MCF 10A (cell line): Measurements from ENCODE around the gene EIF4EBP2. TPM values are rescaled to one million over a fixed set of nuclear protein-coding genes. Genes with fewer than 3 reads are reported as not detected.

Experiments
- BruUV-seq: library from RNA; stranded (reverse); fragments of 400-500 nt; replicated peaks from 2 replicates; lab custom pipeline; 2021; lab: Mats Ljungman, UMichigan
- CTCF ChIA-PET: fragments of 300-600 bp; sonication (Branson Sonifier 250); formaldehyde crosslinking; extraction: SDS; loops from one replicate; lab custom pipeline; 2021; ENCODE audit warnings: antibody characterized with exemption, inconsistent platforms; lab: Yijun Ruan, JAX
- POLR2A ChIA-PET: fragments of 300-600, 350-650 bp; sonication (Branson Sonifier 250); formaldehyde crosslinking; extraction: SDS; loops from one replicate; lab custom pipeline; 2020; ENCODE audit warnings: antibody characterized with exemption, inconsistent platforms; lab: Yijun Ruan, JAX
- DNase-seq: peaks from one replicate; pipeline ENCODE4 v3.0.0-alpha.2; 2018; ENCODE audit not compliant: unreplicated experiment
- H3K27ac Mint-ChIP-seq: one replicate; pipeline ENCODE4 v1.8.0; 2022; ENCODE audit warnings: mild to moderate bottlenecking, low read depth, mixed read lengths; ENCODE audit not compliant: unreplicated experiment
- H3K27me3 Mint-ChIP-seq: one replicate; pipeline ENCODE4 v1.8.0; 2022; ENCODE audit warnings: mixed read lengths; ENCODE audit not compliant: insufficient read depth, unreplicated experiment
- H3K36me3 Mint-ChIP-seq: one replicate; pipeline ENCODE4 v1.8.0; 2022; ENCODE audit warnings: mild to moderate bottlenecking, moderate library complexity, mixed read lengths; ENCODE audit not compliant: insufficient read depth, unreplicated experiment
- H3K4me1 Mint-ChIP-seq: one replicate; pipeline ENCODE4 v1.8.0; 2022; ENCODE audit warnings: mixed read lengths; ENCODE audit not compliant: insufficient read depth, unreplicated experiment
- H3K4me3 Mint-ChIP-seq: one replicate; pipeline ENCODE4 v1.8.0; 2022; ENCODE audit warnings: mild to moderate bottlenecking, moderate library complexity, mixed read lengths; ENCODE audit not compliant: unreplicated experiment
- H3K9me3 Mint-ChIP-seq: one replicate; pipeline ENCODE4 v1.8.0; 2022; ENCODE audit warnings: mixed read lengths; ENCODE audit not compliant: unreplicated experiment
- intact Hi-C: fragments of 100-400 bp; cut with micrococcal nuclease; formaldehyde crosslinking; loops from 2 replicates; pipeline ENCODE4 v1.14.1; 2022
- total RNA-seq: library from RNA; stranded (reverse); gene quantifications from 2 replicates; pipeline ENCODE4 v1.2.3, GENCODE V29; 2022
- TF ChIP-seq, protein P1 (sequence below): fragments of 200-600 bp; IDR thresholded peaks from one replicate; pipeline ENCODE4 v1.8.0; 2022; ENCODE audit warnings: antibody characterized with exemption, mild to moderate bottlenecking; ENCODE audit not compliant: unreplicated experiment

Gene EIF4EBP2
- total RNA-seq, 1 experiment from 2014 or later, result 21.2 TPM

DNA sequence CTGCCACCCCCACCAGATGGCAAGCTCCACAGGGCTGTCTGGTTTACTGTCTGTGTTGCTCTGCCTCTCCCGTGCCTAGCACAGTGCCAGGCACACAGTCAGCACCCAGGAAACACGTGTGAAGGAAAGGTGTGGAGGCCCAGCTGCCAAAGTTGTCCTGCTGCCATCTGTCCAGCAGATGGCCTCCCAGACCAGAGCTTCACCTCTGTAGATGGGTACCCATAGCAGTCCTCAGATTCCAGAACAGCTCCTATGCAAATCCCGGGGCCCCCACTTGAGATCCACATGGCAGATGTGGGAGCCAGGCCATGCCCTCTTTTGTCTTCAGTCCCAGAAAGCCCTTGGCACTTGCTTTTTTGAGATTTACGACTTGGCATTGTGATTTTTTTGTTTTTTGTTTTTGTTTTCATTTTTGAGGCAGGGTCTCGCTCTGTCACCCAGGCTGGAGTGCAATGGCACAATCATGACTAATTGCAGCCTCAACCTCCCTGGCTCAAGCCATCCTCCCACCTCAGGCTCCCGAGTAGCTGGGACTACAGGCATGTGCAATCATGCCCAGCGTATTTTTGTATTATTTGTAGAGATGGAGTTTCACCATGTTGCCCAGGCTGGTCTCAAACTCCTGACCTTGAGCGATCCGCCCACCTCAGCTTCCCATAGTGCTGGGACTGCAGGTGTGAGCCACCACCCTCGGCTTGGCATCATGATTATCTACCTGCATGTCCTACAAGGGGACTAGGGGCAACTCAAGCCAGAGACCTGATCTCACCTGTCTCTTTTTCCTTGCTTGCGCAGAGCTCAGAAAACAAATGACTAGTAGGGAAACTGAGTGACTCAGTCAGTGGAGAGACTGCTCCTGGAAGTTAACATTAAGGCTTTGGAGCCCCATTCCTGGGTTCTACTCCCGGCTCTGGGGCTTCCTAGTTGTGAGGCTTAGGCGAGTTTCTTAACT is 57.7 kb downstream of the EIF4EBP2 start:
- ChIA-PET CTCF (interaction anchor here (0.6 to 6.2 kb wide), 38 partner anchors 9 to 1980 kb away, joined by 3 to 98 read pairs (median 4); partner anchors contain the start of genes EIF4EBP2 and PALD1), POLR2A (interaction anchor here (0.7 to 1.8 kb wide), 9 partner anchors 14 to 396 kb away, joined by 3 to 6 read pairs (median 3); no protein-coding TSS in a partner anchor)
- peak; percentile 74 for DNase-seq
- no peaks in the 10 kb centered on the region for H3K9me3 Mint-ChIP-seq
- H3K4me3 Mint-ChIP-seq, result no peak overlapping the region
- H3K36me3 Mint-ChIP-seq, result peaks cover 5% of the 10 kb centered on the region
- TF ChIP-seq, protein P1, sequence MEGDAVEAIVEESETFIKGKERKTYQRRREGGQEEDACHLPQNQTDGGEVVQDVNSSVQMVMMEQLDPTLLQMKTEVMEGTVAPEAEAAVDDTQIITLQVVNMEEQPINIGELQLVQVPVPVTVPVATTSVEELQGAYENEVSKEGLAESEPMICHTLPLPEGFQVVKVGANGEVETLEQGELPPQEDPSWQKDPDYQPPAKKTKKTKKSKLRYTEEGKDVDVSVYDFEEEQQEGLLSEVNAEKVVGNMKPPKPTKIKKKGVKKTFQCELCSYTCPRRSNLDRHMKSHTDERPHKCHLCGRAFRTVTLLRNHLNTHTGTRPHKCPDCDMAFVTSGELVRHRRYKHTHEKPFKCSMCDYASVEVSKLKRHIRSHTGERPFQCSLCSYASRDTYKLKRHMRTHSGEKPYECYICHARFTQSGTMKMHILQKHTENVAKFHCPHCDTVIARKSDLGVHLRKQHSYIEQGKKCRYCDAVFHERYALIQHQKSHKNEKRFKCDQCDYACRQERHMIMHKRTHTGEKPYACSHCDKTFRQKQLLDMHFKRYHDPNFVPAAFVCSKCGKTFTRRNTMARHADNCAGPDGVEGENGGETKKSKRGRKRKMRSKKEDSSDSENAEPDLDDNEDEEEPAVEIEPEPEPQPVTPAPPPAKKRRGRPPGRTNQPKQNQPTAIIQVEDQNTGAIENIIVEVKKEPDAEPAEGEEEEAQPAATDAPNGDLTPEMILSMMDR, result peak; percentile 85
- peaks cover 23% of the 10 kb centered on the region for H3K4me1 Mint-ChIP-seq
- H3K27me3 Mint-ChIP-seq, result peaks cover 19% of the 10 kb centered on the region
- no peak overlapping the region for H3K27ac Mint-ChIP-seq
- no TSS peak for BruUV-seq
- intact Hi-C loops, result loop anchor here (1.0 to 2.0 kb wide), 3 partner anchors 79 to 419 kb away; no protein-coding TSS in a partner anchor

DNA sequence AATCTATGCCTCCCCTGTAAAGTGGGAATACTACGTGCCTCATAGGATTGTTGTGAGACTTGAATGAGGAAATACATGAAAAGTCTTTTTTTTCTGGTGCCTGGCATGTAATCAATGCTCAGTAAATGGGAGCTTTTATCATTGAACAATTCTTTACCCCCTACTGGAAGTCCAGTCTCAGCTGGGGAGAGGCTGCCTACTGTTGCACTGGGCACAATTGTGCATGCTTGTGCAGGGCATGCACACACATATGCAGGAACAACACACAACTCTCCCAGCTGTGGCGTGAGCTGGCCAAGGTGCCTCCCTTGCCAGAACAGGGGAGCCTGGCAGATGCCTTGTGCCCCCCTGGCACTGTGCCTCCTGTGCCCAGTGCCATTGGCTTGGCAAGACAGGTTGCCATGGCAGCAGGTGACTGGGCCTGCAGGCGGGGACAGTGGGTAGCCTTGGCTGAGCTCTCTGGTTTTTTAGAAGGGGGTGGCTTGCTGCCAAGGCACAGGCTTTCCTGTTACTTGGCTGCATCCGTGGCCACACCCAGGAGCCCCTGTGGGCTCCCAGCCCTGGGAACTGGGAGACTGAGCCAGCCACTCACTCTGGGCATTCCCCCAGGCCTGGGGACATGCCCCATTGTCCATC is 58.5 kb downstream of the EIF4EBP2 start:
- Mint-ChIP-seq H3K4me3 (no peak overlapping the region), H3K9me3 (no peaks in the 10 kb centered on the region), H3K36me3 (peaks cover 5% of the 10 kb centered on the region), H3K4me1 (peaks cover 23% of the 10 kb centered on the region), H3K27ac (no peak overlapping the region), H3K27me3 (peaks cover 27% of the 10 kb centered on the region)
- ChIA-PET POLR2A (interaction anchor here (0.6 to 1.8 kb wide), 5 partner anchors 15 to 269 kb away, joined by 3 to 6 read pairs (median 3); no protein-coding TSS in a partner anchor), CTCF (interaction anchor here (0.9 to 6.2 kb wide), 13 partner anchors 10 to 298 kb away, joined by 3 to 98 read pairs (median 8); partner anchors contain the start of gene PALD1)
- BruUV-seq, result no TSS peak
- TF ChIP-seq, protein P1, result no peak
- intact Hi-C loops, result no loop called here
- peak; percentile 86 for DNase-seq

DNA sequence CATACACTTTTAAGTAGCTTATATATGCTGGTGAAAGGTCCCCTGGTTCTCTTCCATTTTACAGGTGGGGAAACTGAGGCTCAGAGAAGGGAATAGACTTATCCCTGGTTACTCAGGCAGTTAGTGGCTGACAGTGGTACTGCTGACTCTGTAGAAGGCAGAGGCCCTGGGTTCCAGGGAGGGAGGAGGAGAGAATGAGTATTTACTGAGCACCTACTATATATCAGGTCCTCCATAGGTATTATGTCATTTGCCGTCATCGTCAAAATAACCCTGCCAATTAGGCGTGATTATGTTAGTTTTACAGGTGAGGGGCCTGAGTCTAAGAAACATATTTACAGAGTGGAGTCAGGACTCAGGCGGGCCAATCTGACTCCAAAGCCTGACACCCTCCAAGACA is 61.3 kb downstream of the EIF4EBP2 start:
- intact Hi-C loops, result no loop called here
- BruUV-seq, result no TSS peak
- TF ChIP-seq, protein P1, result no peak
- no peak overlapping the region for H3K27ac Mint-ChIP-seq
- peaks cover 34% of the 10 kb centered on the region for H3K27me3 Mint-ChIP-seq
- POLR2A ChIA-PET, result no interaction called here
- CTCF ChIA-PET, result interaction anchor here (1.0 to 6.2 kb wide), 2 partner anchors 75 to 110 kb away, joined by 3 to 98 read pairs; no protein-coding TSS in a partner anchor
- peaks cover 5% of the 10 kb centered on the region for H3K36me3 Mint-ChIP-seq
- H3K9me3 Mint-ChIP-seq, result no peaks in the 10 kb centered on the region
- peaks cover 23% of the 10 kb centered on the region for H3K4me1 Mint-ChIP-seq
- no peak for DNase-seq
- H3K4me3 Mint-ChIP-seq, result no peak overlapping the region
